Epidermal melanocyte (primary cell): Measurements from ENCODE around the gene C5orf22.
"Not testable (repeated sequence)": the region's sequence is repeated elsewhere in the genome, so short reads cannot be mapped to it uniquely, and the experiment has no call there.

Source experiments
- DNase-seq: peaks from one replicate; pipeline ENCODE4 v3.0.0; 2011; ENCODE audit warnings: low spot score; ENCODE audit not compliant: insufficient read length

Gene C5orf22

DNA sequence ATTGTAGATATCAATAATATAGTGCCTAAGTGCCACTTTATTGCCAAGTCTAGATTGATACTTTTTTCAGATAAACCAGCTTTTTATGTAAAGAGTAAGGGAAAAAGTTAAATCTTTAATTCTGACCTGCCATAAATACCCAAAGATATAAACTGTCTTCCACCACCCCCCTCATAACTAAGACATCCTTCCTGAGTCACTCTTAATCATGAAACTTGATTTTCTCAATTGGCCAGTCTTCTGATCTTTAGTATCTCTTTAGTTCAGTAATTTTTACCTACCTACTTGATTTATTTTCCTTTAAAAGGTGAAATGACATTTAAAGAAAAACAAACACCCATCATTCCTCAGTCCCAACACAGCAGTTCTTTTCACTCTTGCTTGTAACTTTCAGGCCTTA is 21.8 kb downstream of the C5orf22 start:
- DNase-seq, result no peak

DNA sequence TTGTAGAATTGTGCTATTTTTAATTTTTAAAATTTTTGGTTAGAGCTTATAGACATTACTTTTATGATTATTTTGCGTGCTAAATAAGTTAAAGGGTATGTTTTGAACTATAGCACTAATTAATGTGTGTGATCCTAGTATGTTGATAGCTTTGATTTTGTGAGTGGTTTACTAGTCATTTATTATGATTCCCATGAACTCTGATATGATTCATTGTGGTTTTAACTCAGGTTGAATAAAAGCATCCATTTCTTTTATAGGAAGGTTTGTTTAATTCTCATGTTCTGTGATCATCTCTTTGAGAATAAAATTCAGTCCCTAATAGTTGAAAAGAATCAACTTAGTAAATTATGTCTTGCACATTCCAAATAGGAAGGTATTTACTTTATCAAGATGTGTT is 22.5 kb downstream of the C5orf22 start:
- DNase-seq, result no peak

DNA sequence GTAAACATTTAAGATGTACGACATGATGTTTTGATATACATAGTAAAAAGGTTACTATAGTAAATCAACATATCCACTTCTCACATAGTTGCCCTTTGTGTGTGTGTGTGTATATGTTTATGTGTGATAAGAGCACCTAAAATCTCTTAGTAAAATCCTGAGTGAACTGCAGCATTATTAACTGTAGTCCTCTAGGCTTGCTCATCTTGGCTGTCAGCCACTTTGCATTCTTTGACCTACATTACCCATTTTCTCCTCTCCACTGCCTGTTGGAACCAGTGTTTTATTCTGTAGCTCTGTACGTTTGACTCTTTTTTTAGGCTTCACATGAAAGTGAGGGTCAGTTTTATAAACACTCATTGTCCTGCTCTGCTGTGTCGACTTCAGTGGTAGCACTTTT is 24.4 kb downstream of the C5orf22 start:
- DNase-seq, result no peak

DNA sequence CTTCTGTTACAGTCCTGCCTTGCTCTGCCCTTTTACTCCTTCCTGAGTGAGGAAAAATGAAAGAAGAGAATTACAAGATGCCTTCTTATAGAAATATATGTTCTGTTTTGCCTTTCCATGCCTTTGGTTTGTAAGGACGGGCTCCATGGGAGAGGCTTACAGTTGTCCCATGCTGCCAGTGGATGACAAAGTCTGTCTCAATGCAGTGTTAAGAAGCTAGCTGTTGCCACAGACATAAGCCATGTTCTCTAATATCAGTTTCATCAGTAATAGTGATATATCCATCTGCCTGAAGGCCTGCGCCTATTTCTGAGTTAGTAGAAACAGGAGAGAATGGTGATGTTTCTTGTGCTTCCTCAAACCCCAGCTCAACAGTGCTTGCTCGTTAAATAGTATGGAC is 27.8 kb downstream of the C5orf22 start:
- no peak for DNase-seq

DNA sequence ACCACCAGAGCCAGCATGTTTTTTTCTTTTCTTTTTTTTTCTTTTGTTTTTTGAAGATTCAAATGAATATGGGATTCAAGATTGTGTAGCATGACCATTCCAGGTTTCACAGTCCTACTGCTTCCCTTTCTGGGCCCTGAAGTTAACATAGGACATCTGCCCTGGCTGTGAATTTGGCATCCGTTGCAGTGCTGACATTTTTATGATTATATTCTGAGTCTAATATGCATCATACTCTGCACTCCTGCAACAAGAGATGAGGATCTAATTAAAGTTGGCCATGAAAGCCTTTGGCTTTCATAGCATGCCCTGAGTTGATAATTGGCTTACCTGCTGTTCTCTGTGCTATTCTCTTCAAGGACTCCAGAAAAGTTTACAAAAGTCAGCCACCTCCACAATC is 29.8 kb downstream of the C5orf22 start:
- no peak for DNase-seq

DNA sequence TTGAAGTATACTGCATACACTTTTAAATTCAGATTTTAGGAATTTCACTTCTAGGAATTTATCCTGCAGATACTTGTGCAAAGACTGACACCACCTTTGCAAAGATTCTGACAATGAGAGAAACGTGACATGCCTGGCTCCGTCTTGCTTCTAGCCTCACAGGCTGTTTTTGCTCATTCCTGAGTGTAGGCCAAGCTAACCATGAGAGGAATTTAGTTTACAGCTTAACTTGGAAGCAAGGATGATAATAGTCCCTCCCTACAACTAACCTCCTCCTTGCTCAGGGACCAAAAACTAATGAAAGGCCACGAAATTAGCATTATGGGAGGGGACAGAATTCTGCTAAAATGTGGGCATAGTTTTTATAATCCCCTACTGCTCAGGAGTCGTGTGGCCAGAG is 31.1 kb downstream of the C5orf22 start:
- DNase-seq, result no peak

DNA sequence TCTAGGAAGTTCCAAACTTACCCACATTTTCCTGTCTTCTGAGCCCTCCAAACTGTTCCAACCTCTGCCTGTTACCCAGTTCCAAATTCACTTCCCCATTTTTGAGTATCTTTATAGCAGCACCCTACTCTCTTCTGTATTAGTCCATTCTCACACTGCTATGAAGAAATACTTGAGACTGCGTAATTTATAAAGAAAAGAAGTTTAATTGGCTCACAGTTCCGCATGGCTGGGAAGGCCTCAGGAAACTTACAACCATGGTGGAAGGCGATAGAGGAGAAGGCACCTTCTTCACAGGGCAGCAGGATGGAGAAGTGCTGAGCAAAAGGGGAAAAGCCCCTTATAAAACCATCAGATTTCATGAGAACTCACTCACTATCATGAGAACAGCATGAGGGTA is 34.3 kb downstream of the C5orf22 start:
- DNase-seq, result not testable (repeated sequence)

DNA sequence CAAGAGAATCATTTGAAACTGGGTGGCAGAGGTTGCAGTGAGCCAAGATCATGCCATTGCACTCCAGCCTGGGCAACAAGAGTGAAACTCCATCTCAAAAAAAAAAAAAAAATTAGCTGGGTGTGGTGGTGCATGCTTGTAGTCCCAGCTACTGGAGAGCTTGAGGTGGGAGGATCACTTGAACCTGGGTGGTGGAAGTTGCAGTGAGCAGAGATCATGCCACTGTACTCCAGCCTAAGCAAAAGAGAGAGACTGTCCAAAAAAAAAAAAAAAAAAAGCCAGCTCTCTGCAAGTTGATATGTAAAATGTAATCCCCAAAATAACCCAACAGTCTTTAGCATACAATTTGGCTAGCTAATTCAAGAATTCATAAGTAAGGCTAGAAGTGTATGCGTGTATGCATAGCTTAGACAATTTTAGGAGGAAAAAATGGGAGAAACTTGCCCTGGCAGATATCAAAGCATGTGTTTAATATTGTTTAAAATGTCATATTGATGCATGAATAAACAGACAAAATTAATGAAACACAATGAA is 36.3 kb downstream of the C5orf22 start:
- no peak for DNase-seq

DNA sequence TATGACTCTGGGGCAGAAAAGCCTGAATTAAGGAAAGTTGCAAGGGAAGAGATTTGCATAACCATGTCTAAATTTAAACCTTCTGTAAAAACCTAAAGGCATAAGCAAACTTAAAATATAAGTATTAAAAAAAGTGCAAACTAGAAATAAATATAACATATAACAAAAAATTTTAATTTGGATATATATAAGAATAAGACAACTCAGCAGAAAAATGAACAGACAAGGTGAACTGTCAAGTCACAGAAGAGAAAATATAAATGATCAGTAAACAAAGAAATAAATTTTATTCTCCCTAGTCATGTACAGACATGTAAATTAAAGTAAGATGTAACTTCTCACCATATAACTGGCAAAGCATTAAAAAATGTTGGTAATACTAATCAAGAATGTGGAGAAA is 37.0 kb downstream of the C5orf22 start:
- DNase-seq, result no peak

DNA sequence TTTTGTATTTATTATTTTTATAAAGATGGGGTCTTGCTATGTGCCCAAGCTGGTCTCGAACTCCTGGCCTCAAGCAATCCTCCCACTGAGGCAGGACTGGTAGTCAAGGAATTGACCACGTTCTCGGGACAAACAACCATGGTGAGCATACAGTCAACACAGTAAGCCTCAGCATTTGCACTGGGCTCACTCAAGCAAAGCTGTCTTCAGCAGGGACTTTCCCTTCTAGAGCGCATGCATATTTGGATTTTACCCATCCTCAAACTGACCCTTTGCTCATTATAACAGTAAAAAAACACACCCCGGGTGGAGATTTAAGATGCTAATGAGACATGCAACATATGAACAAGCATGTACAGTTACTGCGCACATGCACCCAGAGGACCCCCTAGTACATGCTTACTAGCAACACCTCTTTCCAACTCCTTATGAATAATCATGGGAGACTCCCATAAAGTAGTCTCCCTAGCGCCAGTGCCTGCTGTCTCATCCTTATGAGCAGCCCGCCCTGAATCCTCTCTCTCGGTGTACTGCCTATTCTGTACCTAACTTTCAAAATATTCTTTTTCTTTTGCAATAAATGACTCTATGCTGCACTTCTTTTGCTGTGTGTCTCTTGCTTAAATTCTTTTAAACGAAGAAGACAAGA is 41.5 kb downstream of the C5orf22 start:
- no peak for DNase-seq

DNA sequence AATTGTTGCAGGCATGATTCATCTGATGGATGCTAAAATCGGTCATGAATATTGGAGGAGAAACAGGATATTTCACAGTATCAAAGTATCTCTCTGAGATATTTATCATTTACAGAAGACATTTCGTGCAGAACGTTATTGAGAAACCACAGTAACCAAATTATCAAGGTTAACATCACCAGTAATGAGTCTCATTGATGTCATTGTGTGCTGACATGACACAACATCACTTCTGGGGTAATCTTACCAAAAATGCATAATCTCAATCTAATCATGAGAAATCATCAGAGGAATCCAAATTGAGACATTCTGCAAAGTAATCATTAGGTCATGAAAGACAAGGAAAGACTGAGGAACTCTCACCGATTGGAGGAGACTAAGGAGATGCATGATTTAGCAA is 42.7 kb downstream of the C5orf22 start:
- DNase-seq, result no peak

DNA sequence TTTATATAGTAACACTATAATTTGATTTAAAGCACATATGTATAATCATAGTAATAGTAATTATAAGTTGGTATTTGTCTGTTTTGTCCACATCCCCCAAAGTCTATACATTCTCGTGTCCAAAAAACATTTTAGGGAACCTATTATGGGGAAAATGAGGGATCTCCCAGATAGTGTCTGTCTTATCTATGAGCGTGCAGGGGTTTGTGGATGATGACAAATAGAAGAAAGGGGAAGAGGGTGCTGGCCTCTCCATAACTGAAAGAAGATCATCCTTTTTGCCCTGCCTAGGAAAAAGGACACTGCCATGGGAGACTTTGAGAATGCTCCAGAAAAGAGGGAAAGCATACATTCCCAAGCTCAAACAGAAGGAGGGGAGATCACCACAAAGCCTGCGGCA is 45.3 kb downstream of the C5orf22 start:
- no peak for DNase-seq

DNA sequence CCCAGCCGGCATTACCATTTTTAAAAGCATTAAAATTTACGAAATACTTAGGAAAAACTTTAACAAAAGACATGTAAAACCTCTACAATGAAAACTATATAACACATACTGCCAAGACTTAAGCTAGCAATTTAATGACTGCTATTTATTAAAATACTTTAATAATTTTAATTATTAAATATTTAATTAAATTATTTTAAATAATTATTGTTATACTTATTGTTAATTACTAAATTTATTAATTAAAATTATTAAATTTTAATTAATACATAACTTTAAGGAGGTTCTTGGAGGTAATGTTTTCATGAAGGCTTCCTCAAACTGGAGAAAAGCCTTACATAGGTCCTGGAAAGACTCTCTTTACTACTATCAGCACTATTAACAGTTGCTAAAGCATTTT is 47.5 kb downstream of the C5orf22 start:
- DNase-seq, result no peak

DNA sequence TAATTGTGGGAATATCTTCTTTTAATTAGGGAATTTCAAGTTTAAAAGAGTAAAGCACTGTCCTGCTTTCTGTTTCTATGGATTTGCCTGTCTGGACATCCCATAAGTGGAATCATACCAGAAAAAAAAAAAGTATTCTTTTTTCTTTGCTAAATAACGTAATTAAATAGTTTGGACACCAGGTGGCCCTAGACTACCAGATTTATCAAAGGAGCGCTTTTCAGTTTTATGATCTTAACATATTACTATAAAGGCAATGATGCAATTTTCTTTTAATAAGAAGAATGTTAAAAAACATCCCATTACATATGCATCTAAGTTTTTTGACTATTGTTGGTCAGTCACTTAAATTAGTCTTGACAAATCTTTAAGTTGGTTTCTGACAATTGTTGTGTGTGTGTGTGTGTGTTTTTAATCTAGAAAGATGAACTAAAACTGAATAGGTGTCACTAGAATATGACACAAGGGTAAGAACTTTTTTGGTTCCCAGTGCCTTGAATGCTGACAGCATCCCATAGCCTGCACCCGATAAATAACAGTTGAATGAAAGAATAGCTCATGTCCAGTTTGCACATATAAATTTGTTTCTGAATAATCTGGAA is 49.5 kb downstream of the C5orf22 start:
- DNase-seq, result no peak

DNA sequence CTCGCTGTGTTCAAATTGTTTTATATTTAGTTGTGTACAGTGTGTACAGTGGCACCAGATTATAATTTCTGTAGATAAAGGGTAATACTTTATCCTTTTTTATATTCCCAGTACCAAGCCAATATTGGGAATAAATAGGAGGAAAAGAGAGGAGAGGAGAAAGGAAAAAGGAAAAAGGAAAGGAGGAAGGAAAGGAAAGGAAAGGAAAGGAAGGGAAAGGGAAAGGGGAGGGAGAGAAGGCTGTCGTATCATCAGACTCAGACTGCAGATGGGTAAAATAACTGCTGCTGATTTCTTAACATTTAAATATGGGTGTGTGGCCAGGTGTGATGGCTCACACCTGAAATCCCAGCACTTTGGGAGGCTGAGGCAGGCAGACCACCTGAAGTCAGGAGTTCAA is 51.0 kb downstream of the C5orf22 start:
- no peak for DNase-seq

DNA sequence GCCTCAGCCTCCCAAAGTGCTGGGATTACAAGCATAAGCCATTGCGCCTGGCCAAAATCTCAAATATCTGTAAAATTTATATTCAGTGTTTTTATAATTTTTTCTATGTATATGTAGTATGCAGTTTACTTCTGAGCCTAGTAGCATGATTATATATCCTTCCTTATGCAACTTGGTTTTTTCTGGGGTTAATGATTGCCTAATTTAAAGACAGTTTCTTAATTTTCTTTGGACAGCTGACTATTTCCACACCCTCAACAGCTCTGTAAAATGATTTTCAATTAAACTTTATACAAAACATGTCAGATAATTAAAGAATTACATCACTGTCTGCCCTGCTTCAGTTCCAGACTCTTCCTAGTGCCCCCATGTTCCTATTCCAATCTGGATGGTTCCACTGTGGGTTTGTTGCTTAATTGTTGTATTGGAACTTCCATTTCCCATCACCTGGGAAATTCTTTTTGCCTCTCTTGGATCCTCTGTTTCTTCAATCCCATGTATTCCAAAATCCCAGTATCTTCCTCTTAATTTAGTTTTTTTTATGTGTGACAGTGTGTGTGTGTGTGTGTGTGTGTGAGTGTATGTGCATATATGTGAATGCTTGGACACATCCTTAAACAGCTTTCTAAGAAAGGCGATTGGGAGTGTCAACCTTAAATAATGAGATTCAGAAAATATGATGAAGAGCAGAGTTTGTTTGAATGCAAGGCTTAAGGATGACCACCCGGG is 53.2 kb downstream of the C5orf22 start:
- no peak for DNase-seq

DNA sequence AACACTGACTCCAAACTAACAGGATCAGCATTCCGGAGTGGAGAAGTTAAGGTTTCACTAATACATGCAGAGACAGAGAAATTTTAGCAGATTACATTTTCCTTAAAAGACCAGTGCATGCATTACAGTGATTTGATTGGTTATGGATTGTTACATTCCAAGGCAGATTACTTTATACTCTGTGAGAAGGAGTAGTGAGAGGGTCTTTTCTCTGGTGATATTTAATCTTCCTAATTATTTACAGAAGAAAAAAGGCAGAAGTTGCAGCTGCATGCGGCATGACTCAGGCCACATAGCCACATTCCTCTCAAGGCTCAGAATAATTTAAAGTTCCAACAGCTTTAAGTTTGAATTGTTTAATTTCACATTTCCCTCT is 53.8 kb downstream of the C5orf22 start:
- no peak for DNase-seq

DNA sequence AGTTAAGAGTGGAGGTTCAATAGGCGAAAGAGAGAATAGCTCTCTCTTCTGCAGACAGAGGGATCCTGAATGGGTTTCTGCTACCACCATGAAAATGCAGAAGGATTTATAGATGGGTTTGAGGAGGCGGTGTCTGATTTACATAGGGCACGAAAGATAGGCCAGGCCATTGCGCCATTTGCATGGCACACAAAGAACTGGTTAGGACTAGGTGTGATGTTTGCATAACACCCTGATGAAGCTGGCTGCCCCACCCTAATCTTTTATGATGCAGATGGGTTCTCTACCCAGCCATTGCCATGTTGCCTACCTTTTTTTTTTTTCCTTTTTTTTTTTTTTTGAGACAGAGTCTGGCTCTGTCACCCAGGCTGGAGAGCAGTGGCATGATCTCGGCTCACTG is 55.4 kb downstream of the C5orf22 start:
- DNase-seq, result no peak

DNA sequence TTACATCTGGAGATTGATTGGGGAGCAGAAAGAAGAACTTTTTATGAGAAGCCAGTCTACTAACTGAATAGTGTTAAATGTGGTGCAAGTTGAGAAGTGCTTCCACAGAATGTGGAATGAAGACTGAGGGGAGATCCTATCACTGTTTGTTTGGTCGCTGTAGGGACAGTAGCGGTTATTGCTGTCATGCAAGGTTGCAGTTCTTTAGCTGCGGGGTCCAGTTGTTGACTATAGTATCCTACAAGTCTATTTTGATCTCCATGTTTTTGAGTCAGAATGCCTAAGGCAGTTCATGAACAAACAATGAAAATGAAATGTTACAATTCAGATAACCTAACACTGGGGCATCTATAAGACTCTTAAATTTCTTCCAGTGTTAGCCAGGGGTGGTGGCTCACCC is 61.6 kb downstream of the C5orf22 start:
- no peak for DNase-seq

DNA sequence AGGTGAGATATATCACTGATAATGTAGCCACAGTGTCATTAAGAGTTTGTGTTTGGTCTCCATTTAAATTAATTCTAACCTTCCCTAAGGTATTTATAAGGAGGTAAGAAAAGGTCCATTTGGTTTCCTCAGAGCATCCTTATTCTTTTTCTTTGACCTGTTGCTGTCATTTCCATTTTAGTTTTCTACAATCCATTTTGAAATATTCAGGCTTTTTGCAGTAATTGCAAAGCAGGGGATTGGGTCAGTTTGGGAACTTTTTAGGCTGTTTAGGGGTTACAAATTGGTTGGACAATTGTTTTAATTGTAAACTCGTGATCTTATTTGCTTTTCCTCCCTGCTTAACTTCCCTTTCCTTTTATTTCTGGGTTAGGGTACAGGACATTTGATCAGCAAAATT is 64.3 kb downstream of the C5orf22 start:
- DNase-seq, result no peak

DNA sequence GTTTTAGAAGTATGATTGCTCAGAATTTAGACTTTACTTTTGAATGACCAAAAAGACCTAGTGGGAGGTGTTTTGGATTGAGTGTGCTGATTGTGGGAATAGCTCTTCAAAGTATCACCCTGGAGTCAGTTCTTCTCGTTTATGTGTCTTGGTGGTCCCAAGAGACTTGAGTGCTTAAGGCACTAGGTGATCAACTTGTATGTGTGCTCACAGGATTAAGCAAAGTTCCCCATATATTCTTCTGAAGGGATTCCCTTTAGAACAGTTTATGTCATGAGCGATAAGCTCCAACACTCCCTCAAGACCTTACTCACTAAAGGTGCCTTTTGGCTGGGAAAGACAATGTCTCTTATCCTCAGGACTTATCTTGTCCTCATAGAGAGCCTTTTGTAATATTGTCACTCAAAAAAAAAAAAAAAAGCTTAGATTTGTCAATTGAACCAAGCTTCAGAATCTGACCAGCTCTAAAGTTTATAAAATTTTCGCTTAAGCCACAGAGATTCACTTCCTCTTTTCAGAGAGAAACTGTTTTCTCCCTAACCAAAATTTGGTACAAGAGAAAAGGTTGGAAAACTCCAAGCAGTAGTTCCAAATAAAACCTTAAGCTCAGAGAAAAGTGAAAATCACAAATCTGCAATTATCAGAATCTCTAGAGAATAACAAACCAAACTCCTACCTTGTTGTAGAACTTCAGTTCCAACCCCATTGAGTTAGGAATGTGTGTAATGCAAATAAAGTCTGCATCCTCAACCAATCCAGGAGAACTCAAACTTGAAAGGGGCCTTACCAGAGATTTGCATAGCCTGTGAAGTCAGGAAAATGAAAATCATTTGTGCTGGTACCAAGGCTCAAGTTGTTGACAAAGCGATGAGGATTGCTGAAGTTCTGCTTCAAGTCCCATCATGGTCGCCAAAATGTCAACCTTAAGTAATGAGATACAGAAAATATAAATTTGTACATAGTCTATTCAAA is 66.8 kb downstream of the C5orf22 start:
- no peak for DNase-seq

DNA sequence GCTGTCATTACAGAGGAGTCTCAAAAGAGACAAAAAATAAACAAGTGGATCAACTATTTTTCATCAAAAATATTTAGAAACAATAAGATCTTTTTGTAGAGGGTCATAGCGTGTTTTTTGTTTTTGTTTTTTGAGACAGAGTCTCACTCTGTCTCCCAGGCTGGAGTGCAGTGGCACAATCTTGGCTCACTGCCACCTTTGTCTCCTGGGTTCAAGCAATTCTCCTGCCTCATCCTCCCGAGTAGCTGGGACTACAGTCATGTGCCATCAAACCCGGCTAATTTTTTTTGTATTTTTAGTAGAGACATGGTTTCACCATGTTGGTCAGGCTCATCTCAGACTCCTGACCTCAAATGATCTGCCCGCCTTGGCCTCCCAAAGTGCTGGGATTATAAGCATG is 70.2 kb downstream of the C5orf22 start:
- DNase-seq, result not testable (repeated sequence)
